T-cell (primary cell): ENCODE results near the gene LSM6. TPM values are rescaled to one million over a fixed set of nuclear protein-coding genes. Genes with fewer than 3 reads are reported as not detected.

Experiments
- ATAC-seq, 4 experiments: fragments of 200-7000 bp in 3 of 4; fragments of 150-1000 bp in 1 of 4; cut with Tn5 transposase; replicated peaks in 1 of 4; 1 replicate in 3 of 4; 2 replicates in 1 of 4; pipeline ENCODE4 v1.10.0; 2021; ENCODE audit warnings: moderate library complexity in 3 of 4, mild to moderate bottlenecking in 2 of 4, moderate number of reproducible peaks in 1 of 4
- CTCF ChIA-PET, 2 donors: fragments of 300-600 bp; sonication (Branson Sonifier 250); formaldehyde crosslinking; loops; one replicate each; lab custom pipeline; 2022; ENCODE audit warnings: antibody characterized with exemption in 2 of 2; lab: Charles Lee
- POLR2A ChIA-PET, 2 donors: fragments of 300-600 bp; sonication (Branson Sonifier 250); formaldehyde crosslinking; loops; one replicate each; lab custom pipeline; 2022; ENCODE audit warnings: antibody characterized with exemption in 2 of 2; lab: Charles Lee
- DNase-seq, 35 experiments: peaks; one replicate each; pipeline versions ENCODE4 v3.0.0 to v3.0.0-alpha.2; 2013 to 2023
- H3K27ac ChIP-seq: one replicate; pipeline ENCODE4 v1.5.1; 2013; ENCODE audit warnings: low read length
- H3K27me3 ChIP-seq, 2 experiments: replicated peaks in 1 of 2; 1 replicate in 1 of 2; 2 replicates in 1 of 2; pipeline versions ENCODE4 v1.6.1 to v1.7.0; 2013; ENCODE audit warnings: low read length in 1 of 2, mixed read lengths in 1 of 2; ENCODE audit not compliant: control insufficient read depth in 2 of 2, insufficient read depth in 2 of 2; ENCODE audit errors: extremely low read depth in 1 of 2
- H3K36me3 ChIP-seq, 2 donors: 1 replicate in 1 of 2; 2 replicates in 1 of 2; pipeline versions ENCODE4 v1.6.1 to v1.7.0; 2013; ENCODE audit warnings: low read length in 1 of 2; ENCODE audit not compliant: control insufficient read depth in 2 of 2, insufficient read depth in 1 of 2; ENCODE audit errors: extremely low read depth in 1 of 2
- H3K4me1 ChIP-seq, 2 experiments: 1 replicate in 1 of 2; 2 replicates in 1 of 2; pipeline versions ENCODE4 v1.6.1 to v1.7.0; 2013; ENCODE audit warnings: low read length in 2 of 2, mixed read lengths in 1 of 2; ENCODE audit not compliant: insufficient read depth in 2 of 2, control insufficient read depth in 1 of 2; ENCODE audit errors: extremely low read depth in 1 of 2
- H3K4me3 ChIP-seq, 2 donors: 1 replicate in 1 of 2; 2 replicates in 1 of 2; pipeline versions ENCODE4 v1.5.1 to v1.7.0; 2013; ENCODE audit warnings: mild to moderate bottlenecking in 2 of 2, low read length in 1 of 2, moderate library complexity in 1 of 2; ENCODE audit not compliant: control insufficient read depth in 1 of 2; ENCODE audit errors: extremely low read depth in 1 of 2
- H3K9me3 ChIP-seq: 2 replicates; pipeline ENCODE4 v1.7.0; 2013
- H3K27ac Mint-ChIP-seq, 2 donors: one replicate each; pipeline ENCODE4 v1.8.0; 2020 to 2021; ENCODE audit warnings: mild to moderate bottlenecking in 2 of 2, mixed read lengths in 2 of 2
- H3K27me3 Mint-ChIP-seq, 2 donors: one replicate each; pipeline ENCODE4 v1.8.0; 2021 to 2022; ENCODE audit warnings: mixed read lengths in 2 of 2
- H3K36me3 Mint-ChIP-seq: one replicate; pipeline ENCODE4 v1.8.0; 2021; ENCODE audit warnings: mixed read lengths
- H3K4me1 Mint-ChIP-seq, 3 donors: one replicate each; pipeline ENCODE4 v1.8.0; 2020 to 2022; ENCODE audit warnings: mixed read lengths in 3 of 3, mild to moderate bottlenecking in 1 of 3
- H3K4me3 Mint-ChIP-seq, 3 donors: one replicate each; pipeline ENCODE4 v1.8.0; 2020 to 2022; ENCODE audit warnings: mild to moderate bottlenecking in 3 of 3, mixed read lengths in 3 of 3, moderate library complexity in 3 of 3
- H3K9me3 Mint-ChIP-seq, 3 donors: one replicate each; pipeline ENCODE4 v1.8.0; 2020 to 2022; ENCODE audit warnings: mixed read lengths in 3 of 3
- WGBS: methylation state at CpG from one replicate; pipeline ENCODE4 v1.1.5; 2013; ENCODE audit warnings: missing lambda C conversion rate; ENCODE audit not compliant: insufficient coverage; 5-methylcytosine and 5-hydroxymethylcytosine counted together
- total RNA-seq, 35 experiments: library from RNA in 6 of 35; stranded (reverse) in 6 of 35; fragments of 120-200 nt in 1 of 35; gene quantifications; one replicate each; pipeline versions ENCODE4 v1.2.1 to v1.2.4 and lab custom pipeline; 2013 to 2026

The LSM6 gene
- total RNA-seq, 5 donors from 2014 or later (not counting 1 experiment from before 2014, with no cell fraction given): 23.1 to 52.0 (median 45.2) TPM

GRCh38 chr4:146211440-146211839 lies 35.9 kb downstream of the LSM6 start:
- WGBS: 67% methylated on average over 5 of the region's 7 CpGs
- no peaks in the 10 kb centered on the region for H3K9me3 Mint-ChIP-seq

GRCh38 chr4:146212781-146213180 lies 37.3 kb downstream of the LSM6 start:
- no peak overlapping the region for H3K27ac Mint-ChIP-seq
- no peak for ATAC-seq
- no peaks in the 10 kb centered on the region for H3K36me3 Mint-ChIP-seq
- no peaks in the 10 kb centered on the region for H3K9me3 ChIP-seq
- peaks cover 0 to 4% of the 10 kb centered on the region in 2 donors for H3K27me3 Mint-ChIP-seq
- 69% methylated on average over 2 of the region's 9 CpGs for WGBS
- H3K36me3 ChIP-seq: no peaks in the 10 kb centered on the region
- H3K4me3 ChIP-seq: no peak overlapping the region
- H3K9me3 Mint-ChIP-seq: no peaks in the 10 kb centered on the region
- H3K4me1 ChIP-seq: no peaks in the 10 kb centered on the region
- ChIA-PET CTCF (no interaction called here), POLR2A (interaction anchor here in 1 of 2 donors (0.6 kb wide), 1 partner anchor 106 kb away, joined by 6 read pairs; no protein-coding TSS in a partner anchor)
- H3K4me1 Mint-ChIP-seq: no peaks in the 10 kb centered on the region
- H3K27ac ChIP-seq: no peak overlapping the region
- no peak for DNase-seq
- no peak overlapping the region for H3K4me3 Mint-ChIP-seq
- H3K27me3 ChIP-seq: peaks cover 0 to 7% of the 10 kb centered on the region in 2 experiments

More at GRCh38 chr4:146211440-146211839, 35.9 kb downstream of the LSM6 start:
- CTCF ChIA-PET: no interaction called here
- no peaks in the 10 kb centered on the region for H3K4me1 ChIP-seq
- H3K27me3 ChIP-seq: no peaks in the 10 kb centered on the region
- ATAC-seq: no peak
- no peaks in the 10 kb centered on the region for H3K36me3 Mint-ChIP-seq
- H3K9me3 ChIP-seq: no peaks in the 10 kb centered on the region
- no peak for DNase-seq
- no peak overlapping the region for H3K4me3 ChIP-seq
- no peak overlapping the region for H3K27ac Mint-ChIP-seq
- POLR2A ChIA-PET: no interaction called here
- H3K27me3 Mint-ChIP-seq: peaks cover 0 to 7% of the 10 kb centered on the region in 2 donors
- no peaks in the 10 kb centered on the region for H3K4me1 Mint-ChIP-seq
- H3K4me3 Mint-ChIP-seq: no peak overlapping the region
- no peaks in the 10 kb centered on the region for H3K36me3 ChIP-seq
- H3K27ac ChIP-seq: no peak overlapping the region

DNA sequence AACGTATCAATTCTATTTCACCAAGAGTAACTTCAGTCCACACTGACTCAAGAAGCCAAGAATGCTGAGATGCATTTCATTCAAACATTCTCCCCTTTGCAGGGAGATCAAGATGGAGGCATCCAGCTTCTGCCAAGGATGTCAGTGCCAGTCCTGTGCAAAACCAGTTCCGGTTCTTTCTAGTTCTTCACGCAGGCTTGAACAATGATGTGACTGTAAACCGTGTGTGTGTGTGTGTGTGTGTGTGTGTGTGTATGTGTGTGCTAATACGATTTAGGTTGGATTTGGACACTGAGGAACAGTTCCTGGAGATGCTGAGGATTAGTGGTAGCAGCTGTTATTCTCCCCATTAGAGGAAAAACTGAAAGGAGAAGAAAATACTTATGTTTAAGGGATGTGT lies 38.7 kb downstream of the LSM6 start, which contains the start of gene REELD1:
REELD1 (plus strand) TSS at position 301 of the 400 bp plus-strand sequence. CDS start 2,415 bp downstream, outside the sequence.
- H3K36me3 ChIP-seq: no peaks in the 10 kb centered on the region
- ChIA-PET POLR2A (no interaction called here), CTCF (no interaction called here)
- 83% methylated on average over 4 of the region's 5 CpGs for WGBS
- Mint-ChIP-seq H3K27me3 (no peaks in the 10 kb centered on the region), H3K4me3 (no peak within 1 kb of the TSS), H3K4me1 (no peaks in the 10 kb centered on the region), H3K9me3 (no peaks in the 10 kb centered on the region), H3K27ac (no peak within 1 kb of the TSS), H3K36me3 (no peaks in the 10 kb centered on the region)
- no peak within 1 kb of the TSS for H3K27ac ChIP-seq
- no peak within 1 kb of the TSS for H3K4me3 ChIP-seq
- DNase-seq: no peak
- peaks cover 0 to 7% of the 10 kb centered on the region in 2 experiments for H3K27me3 ChIP-seq
- no peaks in the 10 kb centered on the region for H3K9me3 ChIP-seq
- H3K4me1 ChIP-seq: no peaks in the 10 kb centered on the region
- no peak for ATAC-seq

DNA sequence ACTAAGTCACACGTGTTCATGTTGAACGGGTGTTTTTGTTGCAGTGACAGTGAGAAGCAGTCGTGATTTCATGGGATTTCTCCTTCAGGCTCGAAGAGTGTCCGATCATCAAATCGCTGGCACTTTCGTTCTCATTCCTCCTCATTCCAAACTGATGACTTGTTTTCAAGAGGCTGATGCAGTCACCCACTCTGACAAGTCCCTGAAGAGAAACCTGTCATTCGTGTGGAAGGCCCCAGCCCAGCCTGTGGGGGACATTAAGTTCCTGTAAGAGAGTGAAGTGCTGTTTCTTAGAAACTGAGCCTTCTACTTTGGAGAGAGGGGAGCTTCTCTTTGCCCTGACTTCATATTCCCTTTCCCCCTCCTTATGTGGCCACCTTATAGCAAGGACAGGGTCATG lies 46.8 kb downstream of the LSM6 start:
- Mint-ChIP-seq H3K9me3 (no peaks in the 10 kb centered on the region), H3K36me3 (peaks cover 5% of the 10 kb centered on the region), H3K4me1 (no peaks in the 10 kb centered on the region), H3K4me3 (no peak overlapping the region), H3K27ac (no peak overlapping the region), H3K27me3 (no peaks in the 10 kb centered on the region)
- Histone ChIP-seq H3K27me3 (peaks cover 0 to under 1% of the 10 kb centered on the region in 2 experiments), H3K4me1 (no peaks in the 10 kb centered on the region), H3K4me3 (no peak overlapping the region), H3K27ac (no peak overlapping the region), H3K9me3 (no peaks in the 10 kb centered on the region), H3K36me3 (no peaks in the 10 kb centered on the region)
- POLR2A ChIA-PET: no interaction called here
- CTCF ChIA-PET: no interaction called here
- 79% methylated on average over 7 of the region's 8 CpGs for WGBS
- DNase-seq (no peak), ATAC-seq (no peak)

- Mint-ChIP-seq H3K36me3 (peaks cover 5% of the 10 kb centered on the region), H3K4me3 (no peak overlapping the region), H3K9me3 (no peaks in the 10 kb centered on the region), H3K27ac (no peak overlapping the region), H3K4me1 (no peaks in the 10 kb centered on the region), H3K27me3 (no peaks in the 10 kb centered on the region)
- no peak for DNase-seq
- no peak overlapping the region for H3K27ac ChIP-seq
- ATAC-seq: no peak
- POLR2A ChIA-PET: no interaction called here
- H3K4me3 ChIP-seq: no peak overlapping the region
- H3K9me3 ChIP-seq: no peaks in the 10 kb centered on the region
- H3K4me1 ChIP-seq: no peaks in the 10 kb centered on the region
- 95% methylated on average over 3 of the region's 8 CpGs for WGBS
- CTCF ChIA-PET: no interaction called here
- H3K27me3 ChIP-seq: no peaks in the 10 kb centered on the region
- H3K36me3 ChIP-seq: no peaks in the 10 kb centered on the region
These were observed 48.9 kb downstream of the LSM6 start for GRCh38 chr4:146224326-146224966.

GRCh38 chr4:146229406-146229805 lies 53.9 kb downstream of the LSM6 start:
- no peaks in the 10 kb centered on the region for H3K27me3 Mint-ChIP-seq
- H3K4me3 ChIP-seq: no peak overlapping the region
- no peaks in the 10 kb centered on the region for H3K9me3 Mint-ChIP-seq
- no peaks in the 10 kb centered on the region for H3K36me3 ChIP-seq
- H3K4me1 ChIP-seq: no peaks in the 10 kb centered on the region
- CTCF ChIA-PET: no interaction called here
- POLR2A ChIA-PET: no interaction called here
- H3K9me3 ChIP-seq: no peaks in the 10 kb centered on the region
- no peak overlapping the region for H3K27ac Mint-ChIP-seq
- no peaks in the 10 kb centered on the region for H3K4me1 Mint-ChIP-seq
- no peak for DNase-seq
- no peak overlapping the region for H3K4me3 Mint-ChIP-seq
- peaks cover 0 to 6% of the 10 kb centered on the region in 2 experiments for H3K27me3 ChIP-seq
- H3K27ac ChIP-seq: no peak overlapping the region
- no peak for ATAC-seq
- peaks cover 5% of the 10 kb centered on the region for H3K36me3 Mint-ChIP-seq
